CD4-positive, alpha-beta T cell (primary cell): Measurements from ENCODE around the gene ATP4A. TPM values are rescaled to one million over a fixed set of nuclear protein-coding genes. Genes with fewer than 3 reads are reported as not detected.

ENCODE experiments used
- ATAC-seq: fragments of 200-7000 bp; cut with Tn5 transposase; one replicate; pipeline ENCODE4 v1.10.0; 2022; ENCODE audit warnings: mild to moderate bottlenecking; ENCODE audit not compliant: poor library complexity
- CTCF ChIA-PET: fragments of 350-600 bp; sonication (Branson Sonifier 250); formaldehyde crosslinking; loops from one replicate; lab custom pipeline; 2021; ENCODE audit warnings: antibody characterized with exemption, inconsistent platforms; lab: Charles Lee
- POLR2A ChIA-PET: fragments of 350-600 bp; sonication (Branson Sonifier 250); formaldehyde crosslinking; loops from one replicate; lab custom pipeline; 2021; ENCODE audit warnings: antibody characterized with exemption, inconsistent platforms; lab: Charles Lee
- DNase-seq, 14 experiments: peaks; one replicate each; pipeline ENCODE4 v3.0.0-alpha.2; 2013 to 2020; ENCODE audit warnings: mixed read lengths in 2 of 14
- H3K27ac ChIP-seq, 2 donors: one replicate each; pipeline versions ENCODE4 v1.5.1 to v1.7.0; 2013; ENCODE audit warnings: low read length in 2 of 2, low read depth in 1 of 2, mild to moderate bottlenecking in 1 of 2
- H3K27me3 ChIP-seq, 2 experiments: 1 replicate in 1 of 2; 2 replicates in 1 of 2; pipeline versions ENCODE4 v1.6.1 to v1.7.0; 2013; ENCODE audit warnings: low read length in 2 of 2, control low read depth in 1 of 2, mild to moderate bottlenecking in 1 of 2, moderate library complexity in 1 of 2; ENCODE audit not compliant: insufficient read depth in 2 of 2, control insufficient read depth in 1 of 2
- H3K36me3 ChIP-seq: one replicate; pipeline ENCODE4 v1.6.1; 2013; ENCODE audit warnings: low read length, control low read depth; ENCODE audit not compliant: insufficient read depth
- H3K4me1 ChIP-seq: one replicate; pipeline ENCODE4 v1.6.1; 2013; ENCODE audit warnings: low read length, control low read depth; ENCODE audit not compliant: insufficient read depth
- H3K4me3 ChIP-seq: one replicate; pipeline ENCODE4 v1.5.1; 2013; ENCODE audit warnings: mild to moderate bottlenecking, low read length, moderate library complexity
- H3K9me3 ChIP-seq, 2 experiments: 1 replicate in 1 of 2; 2 replicates in 1 of 2; pipeline versions ENCODE4 v1.6.1 to v1.7.0; 2013; ENCODE audit warnings: low read length in 2 of 2, mild to moderate bottlenecking in 2 of 2, control low read depth in 1 of 2, moderate library complexity in 1 of 2; ENCODE audit not compliant: control insufficient read depth in 1 of 2, insufficient read depth in 1 of 2
- H3K27ac Mint-ChIP-seq: one replicate; pipeline ENCODE4 v1.8.0; 2020; ENCODE audit warnings: mixed read lengths
- H3K27me3 Mint-ChIP-seq: one replicate; pipeline ENCODE4 v1.8.0; 2021; ENCODE audit warnings: mixed read lengths
- H3K36me3 Mint-ChIP-seq: one replicate; pipeline ENCODE4 v1.8.0; 2021; ENCODE audit warnings: low read depth, mixed read lengths
- H3K4me1 Mint-ChIP-seq: one replicate; pipeline ENCODE4 v1.8.0; 2021; ENCODE audit warnings: low read depth, mixed read lengths
- H3K4me3 Mint-ChIP-seq: one replicate; pipeline ENCODE4 v1.8.0; 2020; ENCODE audit warnings: mild to moderate bottlenecking, mixed read lengths
- H3K9me3 Mint-ChIP-seq: one replicate; pipeline ENCODE4 v1.8.0; 2020; ENCODE audit warnings: mixed read lengths
- CTCF ChIP-seq: fragments of 200-600 bp; IDR thresholded peaks from one replicate; pipeline ENCODE4 v1.8.0; 2022; ENCODE audit warnings: antibody characterized with exemption, mild to moderate bottlenecking
- intact Hi-C, 2 experiments: fragments of 100-400 bp; cut with DNase I in 1 of 2; cut with micrococcal nuclease in 1 of 2; formaldehyde crosslinking; loops; one replicate each; pipeline versions ENCODE4 v1.15.1 to v1.9.0; 2023 to 2025; cut with DNase I, micrococcal nuclease
- total RNA-seq, 174 experiments: library from RNA in 2 of 174; stranded (reverse) in 2 of 174; gene quantifications; one replicate each; pipeline ENCODE4 v1.2.3 and lab custom pipeline; 2021 to 2026

Gene ATP4A
- total RNA-seq, 2 experiments from 2014 or later: not detected

GRCh38 chr19:35509861-35510625 lies 53.4 kb downstream of the ATP4A start:
- peak; percentile 86 for TF ChIP-seq CTCF
- peaks cover 17% of the 10 kb centered on the region for H3K4me1 Mint-ChIP-seq
- no peaks in the 10 kb centered on the region for H3K9me3 Mint-ChIP-seq
- no peak overlapping the region for H3K27ac Mint-ChIP-seq
- no peaks in the 10 kb centered on the region for H3K36me3 ChIP-seq
- peaks cover 0 to 3% of the 10 kb centered on the region in 2 experiments for H3K9me3 ChIP-seq
- intact Hi-C loops: loop anchor here (1.0 kb wide), 2 partner anchors 82 to 206 kb away; no protein-coding TSS in a partner anchor
- H3K4me3 ChIP-seq: peak overlapping the region; percentile 52
- ChIA-PET POLR2A (interaction anchor here (0.6 to 2.1 kb wide), 3 partner anchors 15 to 138 kb away, joined by 3 to 7 read pairs (median 4); partner anchors contain the start of gene COX6B1), CTCF (interaction anchor here (0.6 to 2.1 kb wide), 8 partner anchors 12 to 375 kb away, joined by 3 to 12 read pairs (median 4); partner anchors contain the start of gene HAUS5)
- H3K27ac ChIP-seq: no peak overlapping the region
- peaks cover 26 to 31% of the 10 kb centered on the region in 2 experiments for H3K27me3 ChIP-seq
- H3K4me1 ChIP-seq: peaks cover 20% of the 10 kb centered on the region
- H3K4me3 Mint-ChIP-seq: peak overlapping the region; percentile 72
- peak; percentile 74 for ATAC-seq
- H3K27me3 Mint-ChIP-seq: peaks cover 81% of the 10 kb centered on the region
- peak; percentile 53 to 82 (median 64) for DNase-seq
- H3K36me3 Mint-ChIP-seq: no peaks in the 10 kb centered on the region

- intact Hi-C loops: no loop called here
- POLR2A ChIA-PET: interaction anchor here (2.1 kb wide), 1 partner anchor 46 kb away, joined by 7 read pairs; no protein-coding TSS in a partner anchor
- Mint-ChIP-seq H3K4me1 (peaks cover 17% of the 10 kb centered on the region), H3K27me3 (peaks cover 78% of the 10 kb centered on the region), H3K36me3 (no peaks in the 10 kb centered on the region), H3K4me3 (peak overlapping the region; percentile 72), H3K27ac (no peak overlapping the region), H3K9me3 (no peaks in the 10 kb centered on the region)
- no peak for TF ChIP-seq CTCF
- CTCF ChIA-PET: interaction anchor here (2.1 kb wide), 1 partner anchor 14 kb away, joined by 12 read pairs; no protein-coding TSS in a partner anchor
- ATAC-seq: peak; percentile 63
- DNase-seq: peak in 11 of 14 experiments; percentile 15 to 68 (median 30)
- H3K27ac ChIP-seq: no peak overlapping the region
- H3K4me1 ChIP-seq: peaks cover 20% of the 10 kb centered on the region
- peak overlapping the region; percentile 52 for H3K4me3 ChIP-seq
- H3K9me3 ChIP-seq: peaks cover 0 to 3% of the 10 kb centered on the region in 2 experiments
- H3K27me3 ChIP-seq: peaks cover 26% of the 10 kb centered on the region in 2 experiments
- no peaks in the 10 kb centered on the region for H3K36me3 ChIP-seq
Observed at GRCh38 chr19:35509018-35509652, 54.3 kb downstream of the ATP4A start.

GRCh38 chr19:35508129-35508528 lies 55.3 kb downstream of the ATP4A start:
- Histone ChIP-seq H3K4me3 (no peak overlapping the region), H3K9me3 (peaks cover 0 to 3% of the 10 kb centered on the region in 2 experiments), H3K27me3 (peaks cover 26 to 28% of the 10 kb centered on the region in 2 experiments), H3K36me3 (no peaks in the 10 kb centered on the region), H3K4me1 (peaks cover 20% of the 10 kb centered on the region), H3K27ac (no peak overlapping the region)
- CTCF ChIA-PET: no interaction called here
- Mint-ChIP-seq H3K27ac (no peak overlapping the region), H3K9me3 (no peaks in the 10 kb centered on the region), H3K27me3 (peaks cover 78% of the 10 kb centered on the region), H3K4me1 (peaks cover 17% of the 10 kb centered on the region), H3K36me3 (no peaks in the 10 kb centered on the region), H3K4me3 (no peak overlapping the region)
- TF ChIP-seq CTCF: no peak
- ATAC-seq (no peak), DNase-seq (no peak)
- intact Hi-C loops: no loop called here
- POLR2A ChIA-PET: no interaction called here
